ENCODE measurements around the gene MYEOV.

MYEOV gene

DNA sequence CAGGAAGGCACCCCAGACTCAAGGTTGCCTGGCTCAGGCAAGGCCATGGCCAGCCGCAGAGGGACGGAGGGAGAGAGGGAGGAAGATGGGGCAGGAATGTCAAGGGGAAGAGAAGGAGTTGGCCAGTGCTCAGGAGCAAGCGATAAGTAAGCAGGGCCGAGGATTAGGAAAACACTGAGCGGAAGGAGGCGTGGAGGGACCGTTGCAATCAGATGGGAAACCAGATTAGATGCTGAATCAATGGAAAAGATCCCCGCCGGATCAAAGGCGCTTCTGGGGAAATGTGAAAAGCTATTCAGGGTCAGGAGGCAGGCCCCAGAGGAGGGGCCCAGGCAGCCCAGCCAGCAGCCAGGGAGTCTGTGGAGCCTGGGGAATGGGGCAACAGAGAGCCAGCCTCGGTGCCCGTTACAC lies 26.6 kb upstream of the MYEOV start:
- DNase-seq = no peak

DNA sequence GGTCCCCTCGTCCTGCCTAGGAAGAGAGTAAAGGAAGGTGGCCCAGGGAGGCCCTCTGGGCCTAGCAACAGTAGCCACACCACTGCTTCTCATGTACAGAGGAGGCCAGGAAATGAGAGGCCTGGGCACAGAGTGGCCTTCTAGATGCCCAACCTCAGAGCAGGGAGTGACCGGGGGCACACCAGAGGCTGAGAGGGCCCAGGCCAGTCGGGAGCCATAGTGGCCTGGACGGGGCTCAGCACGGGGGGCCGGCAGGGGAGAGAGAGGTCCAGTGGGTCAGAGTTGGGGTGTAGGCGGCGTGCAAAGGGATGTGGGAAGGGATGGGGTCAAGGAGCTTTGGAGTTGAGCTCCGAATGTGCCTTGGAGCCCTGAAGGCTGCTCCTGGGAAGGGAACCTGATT lies 25.0 kb upstream of the MYEOV start:
- DNase-seq = no peak

DNA sequence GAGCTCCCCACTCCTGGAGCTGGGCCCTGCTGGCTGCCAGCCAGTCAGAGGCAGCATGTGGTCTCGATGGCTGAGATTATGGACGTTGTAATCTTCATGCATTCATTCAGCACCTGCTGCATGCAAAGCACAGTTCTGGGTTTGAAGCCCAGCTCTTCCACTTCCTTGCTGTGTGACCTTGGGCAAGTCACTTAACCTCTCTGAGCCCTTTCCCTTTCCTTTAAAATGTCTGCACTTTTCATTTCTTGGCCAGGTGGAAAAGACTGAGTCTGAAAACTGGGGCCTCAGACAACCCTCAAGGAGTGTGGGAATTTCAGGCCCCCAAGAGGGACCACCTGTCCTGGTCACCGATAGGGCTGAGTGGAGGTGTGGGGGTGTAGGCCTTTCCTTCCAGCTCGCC lies 24.6 kb upstream of the MYEOV start:
- no peak for DNase-seq

GRCh38 chr11:69269926-69270697 lies 23.8 kb upstream of the MYEOV start:
- DNase-seq = no peak

DNA sequence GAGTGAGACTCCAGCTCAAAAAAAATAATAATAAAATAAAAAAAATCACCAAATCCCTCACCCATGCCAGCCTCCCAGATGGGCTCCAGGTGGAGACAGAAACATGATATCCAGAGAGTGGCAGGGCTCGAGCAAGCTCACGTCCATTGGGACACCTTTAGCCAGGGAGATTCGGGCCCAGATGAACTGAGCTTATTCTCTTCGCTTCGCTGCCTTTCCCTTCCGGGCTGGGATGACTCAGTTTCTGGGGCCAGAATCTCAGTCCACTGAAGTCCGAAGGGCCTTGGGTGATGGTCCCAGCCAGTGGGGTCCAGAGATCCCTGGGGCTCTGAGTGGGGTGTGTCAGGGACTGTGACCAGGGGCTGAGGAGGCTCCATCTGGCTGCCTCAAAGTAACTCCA lies 23.0 kb upstream of the MYEOV start:
- no peak for DNase-seq

DNA sequence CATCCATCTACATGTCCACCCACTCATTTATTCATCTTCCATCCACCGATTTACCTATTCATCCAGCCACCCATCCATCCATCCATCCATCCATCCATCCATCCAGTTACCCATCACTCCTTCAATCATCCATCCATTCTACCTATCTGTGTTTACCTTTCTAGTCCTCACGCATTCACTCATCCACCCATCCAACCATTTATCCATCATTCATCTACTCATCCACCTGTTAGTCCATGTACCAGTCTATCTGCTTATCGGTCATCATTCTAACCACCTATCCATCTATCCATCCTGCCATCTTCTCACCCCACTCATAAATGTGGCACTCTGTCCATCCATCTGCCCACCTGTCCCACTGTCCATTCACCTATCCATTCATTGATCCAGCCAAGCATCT lies 21.9 kb upstream of the MYEOV start:
- no peak for DNase-seq

- DNase-seq = no peak
Observed at GRCh38 chr11:69272831-69273485, 21.0 kb upstream of the MYEOV start.

GRCh38 chr11:69273571-69273970 lies 20.4 kb upstream of the MYEOV start:
- no peak for DNase-seq

DNA sequence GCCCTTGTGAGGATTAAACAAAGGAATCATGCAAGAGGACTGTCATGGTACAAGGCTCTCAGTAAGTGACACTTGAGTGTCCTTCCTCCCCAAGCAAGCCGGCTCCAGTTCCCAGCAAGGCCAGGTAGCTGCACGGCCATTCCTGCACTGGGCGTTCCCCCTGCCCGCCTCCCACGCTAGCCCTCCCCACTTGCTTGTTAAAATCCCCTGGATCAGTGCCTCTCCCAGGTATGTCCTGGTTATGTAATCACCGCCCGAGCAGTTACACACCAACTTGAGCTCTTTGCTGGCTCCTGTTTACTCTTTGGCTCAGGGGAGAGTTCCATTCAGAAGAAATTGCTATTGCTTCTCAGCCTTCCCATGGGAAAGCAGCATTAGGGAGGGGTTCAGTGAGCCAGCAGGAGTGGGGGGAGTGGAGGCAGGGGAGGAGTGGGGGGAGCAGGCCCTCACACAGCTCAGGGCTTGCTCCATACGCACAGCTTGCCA lies 19.4 kb upstream of the MYEOV start:
- no peak for DNase-seq

GRCh38 chr11:69275178-69275577 lies 18.8 kb upstream of the MYEOV start:
- no peak for DNase-seq

DNA sequence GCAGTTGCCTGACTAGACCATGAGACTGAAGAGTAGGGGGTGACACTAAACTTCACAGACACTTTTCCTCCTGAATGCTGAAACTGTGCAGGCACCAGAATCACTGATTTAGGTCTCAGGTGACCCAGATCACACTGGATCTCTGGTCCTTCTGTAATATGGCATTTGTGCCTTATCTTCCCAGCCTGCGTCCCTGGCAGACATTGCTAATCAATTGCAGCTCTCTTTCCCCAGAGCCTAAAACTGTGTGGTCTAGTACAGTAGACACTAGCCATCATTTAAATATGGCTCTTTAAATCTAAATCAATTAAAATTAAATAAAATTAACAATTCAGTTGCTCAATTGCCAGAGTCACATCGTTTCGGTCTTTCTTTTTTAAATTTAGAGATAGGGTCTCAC lies 17.8 kb upstream of the MYEOV start:
- DNase-seq = no peak

- no peak for DNase-seq
Observed at GRCh38 chr11:69277074-69277809, 16.7 kb upstream of the MYEOV start.

- DNase-seq = no peak
Observed at GRCh38 chr11:69278091-69278867, 15.7 kb upstream of the MYEOV start.

- no peak for DNase-seq
Observed at GRCh38 chr11:69280451-69280850, 13.5 kb upstream of the MYEOV start.

GRCh38 chr11:69280994-69281393 lies 13.0 kb upstream of the MYEOV start:
- DNase-seq = no peak

GRCh38 chr11:69283446-69283845 lies 10.5 kb upstream of the MYEOV start:
- DNase-seq = no peak

DNA sequence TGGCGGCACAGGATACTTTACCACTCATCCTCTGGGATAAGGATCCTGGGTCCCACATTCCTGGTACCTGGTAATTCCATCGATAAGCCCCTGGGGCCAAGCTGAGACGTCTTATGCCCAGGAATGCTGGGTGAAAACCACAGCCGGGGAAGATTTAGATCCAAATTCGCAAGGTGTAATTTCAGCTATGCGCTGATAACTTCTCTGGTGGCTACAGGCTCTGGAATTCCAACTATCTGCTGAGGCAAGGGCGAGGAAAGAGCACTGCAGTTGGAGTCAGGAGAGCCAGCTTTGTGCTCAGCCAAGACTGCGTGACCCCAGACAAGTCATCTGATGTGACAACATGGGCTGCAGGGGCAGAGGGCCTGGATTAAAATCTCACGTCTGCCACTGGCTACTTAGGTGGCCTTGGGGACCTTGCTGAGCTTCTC lies 9.9 kb upstream of the MYEOV start:
- no peak for DNase-seq

DNA sequence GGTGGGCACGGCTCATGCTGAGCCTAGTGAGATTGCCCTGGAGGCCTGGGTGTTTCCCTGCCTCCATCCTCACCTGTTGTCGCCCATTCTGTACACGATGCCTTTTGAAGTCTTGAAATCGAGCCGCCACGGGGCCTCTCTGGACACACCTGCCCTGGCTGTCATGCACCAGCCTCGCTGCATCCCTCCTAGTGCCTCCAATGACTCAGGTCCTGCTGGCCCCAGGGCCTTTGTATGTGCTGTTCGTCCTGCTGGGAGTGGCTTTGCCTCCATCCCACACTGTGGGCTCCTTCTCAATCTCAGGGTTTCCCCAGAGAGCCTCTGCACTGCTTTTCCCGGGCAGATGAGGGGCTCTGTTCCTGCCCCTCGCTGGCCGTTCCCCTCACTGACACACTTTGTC lies 8.9 kb upstream of the MYEOV start:
- DNase-seq = no peak

DNA sequence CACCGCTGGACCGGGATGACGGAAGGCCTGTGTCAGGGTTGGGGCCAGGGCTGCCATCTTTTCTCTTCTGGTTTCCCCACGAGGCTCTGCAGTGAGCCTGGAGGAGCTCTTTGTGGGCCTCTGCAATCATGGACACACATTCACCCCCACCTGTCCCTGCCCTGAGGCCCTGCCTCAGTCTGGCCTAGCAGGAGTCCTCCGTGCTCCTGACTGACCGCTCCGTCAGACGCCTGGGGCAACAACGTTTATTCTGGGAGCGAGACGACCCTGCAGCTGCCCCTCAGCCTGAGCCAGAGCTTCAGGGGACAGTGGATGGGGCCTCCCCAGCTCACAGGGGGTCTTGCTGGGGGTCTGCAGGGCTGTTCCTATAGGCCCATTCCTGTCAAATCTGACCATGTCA lies 8.2 kb upstream of the MYEOV start:
- no peak for DNase-seq

GRCh38 chr11:69286374-69287371 lies 7.3 kb upstream of the MYEOV start:
- DNase-seq = no peak

GRCh38 chr11:69287968-69288882 lies 5.7 kb upstream of the MYEOV start:
- DNase-seq = no peak
